ENCODE measurements around the gene GGCX. TPM values are rescaled to one million over a fixed set of nuclear protein-coding genes. Genes with fewer than 3 reads are reported as not detected.

Gene GGCX
- total RNA-seq, 2 experiments from 2014 or later: 22.9 to 27.6 TPM

DNA sequence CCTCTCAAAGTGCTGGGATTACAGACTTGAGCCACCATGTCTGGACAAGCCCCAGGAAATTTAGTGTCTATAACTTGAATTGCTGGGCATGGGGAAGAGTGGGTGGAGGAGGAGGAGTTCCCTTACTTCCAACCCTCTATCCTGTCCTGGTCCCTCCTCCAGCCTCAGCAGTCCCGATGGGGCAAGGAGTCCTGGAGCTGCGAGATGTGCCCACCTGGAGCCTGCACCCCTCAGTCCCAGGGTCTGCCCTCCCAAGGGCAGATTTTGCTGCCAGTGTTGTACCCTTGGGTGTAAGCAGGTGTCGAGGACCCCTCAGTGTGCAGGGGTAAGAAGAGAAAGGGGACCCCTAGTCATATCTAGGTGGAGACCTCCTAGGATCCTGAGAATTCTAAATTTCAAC, 18.9 kb upstream of the GGCX start:
- no peaks in the 10 kb centered on the region for H3K27me3 Mint-ChIP-seq
- H3K9me3 ChIP-seq (ENCODE audit: control insufficient read depth in 1 of 2, insufficient read depth in 1 of 2, low read length in 2 of 2): no peaks in the 10 kb centered on the region
- no peaks in the 10 kb centered on the region for H3K27me3 ChIP-seq (ENCODE audit: control insufficient read depth in 1 of 2, insufficient read depth in 2 of 2, low read length in 2 of 2)
- TF ChIP-seq, protein P1, sequence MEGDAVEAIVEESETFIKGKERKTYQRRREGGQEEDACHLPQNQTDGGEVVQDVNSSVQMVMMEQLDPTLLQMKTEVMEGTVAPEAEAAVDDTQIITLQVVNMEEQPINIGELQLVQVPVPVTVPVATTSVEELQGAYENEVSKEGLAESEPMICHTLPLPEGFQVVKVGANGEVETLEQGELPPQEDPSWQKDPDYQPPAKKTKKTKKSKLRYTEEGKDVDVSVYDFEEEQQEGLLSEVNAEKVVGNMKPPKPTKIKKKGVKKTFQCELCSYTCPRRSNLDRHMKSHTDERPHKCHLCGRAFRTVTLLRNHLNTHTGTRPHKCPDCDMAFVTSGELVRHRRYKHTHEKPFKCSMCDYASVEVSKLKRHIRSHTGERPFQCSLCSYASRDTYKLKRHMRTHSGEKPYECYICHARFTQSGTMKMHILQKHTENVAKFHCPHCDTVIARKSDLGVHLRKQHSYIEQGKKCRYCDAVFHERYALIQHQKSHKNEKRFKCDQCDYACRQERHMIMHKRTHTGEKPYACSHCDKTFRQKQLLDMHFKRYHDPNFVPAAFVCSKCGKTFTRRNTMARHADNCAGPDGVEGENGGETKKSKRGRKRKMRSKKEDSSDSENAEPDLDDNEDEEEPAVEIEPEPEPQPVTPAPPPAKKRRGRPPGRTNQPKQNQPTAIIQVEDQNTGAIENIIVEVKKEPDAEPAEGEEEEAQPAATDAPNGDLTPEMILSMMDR (IDR thresholded peaks at IDR 0.05): no peak
- H3K9me3 Mint-ChIP-seq: no peaks in the 10 kb centered on the region
- peak overlapping the region; percentile 93 for H3K4me3 Mint-ChIP-seq
- peaks cover 61% of the 10 kb centered on the region for H3K4me1 ChIP-seq (ENCODE audit: insufficient read depth, low read length)
- peaks cover 62% of the 10 kb centered on the region for H3K4me1 Mint-ChIP-seq (ENCODE audit: low read depth)
- peak overlapping the region in 1 of 2 donors; percentile 3 for H3K27ac ChIP-seq (ENCODE audit: low read depth in 1 of 2, low read length in 2 of 2)
- H3K4me3 ChIP-seq (ENCODE audit: low read length): no peak overlapping the region
- POLR2A ChIA-PET: interaction anchor here (1.0 to 4.5 kb wide), 4 partner anchors 15 to 35 kb away, joined by 5 to 19 read pairs (median 7); partner anchors contain the start of genes GGCX, RNF181 and USP39
- CTCF ChIA-PET: no interaction called here
- no peak for DNase-seq
- H3K36me3 ChIP-seq (ENCODE audit: insufficient read depth, low read length): peaks cover 31% of the 10 kb centered on the region
- peak overlapping the region; percentile 67 for H3K27ac Mint-ChIP-seq
- intact Hi-C loops (cut with DNase I, micrococcal nuclease): no loop called here
- ATAC-seq (ENCODE audit: poor library complexity): no peak
- H3K36me3 Mint-ChIP-seq (ENCODE audit: low read depth): peaks cover 54% of the 10 kb centered on the region

DNA sequence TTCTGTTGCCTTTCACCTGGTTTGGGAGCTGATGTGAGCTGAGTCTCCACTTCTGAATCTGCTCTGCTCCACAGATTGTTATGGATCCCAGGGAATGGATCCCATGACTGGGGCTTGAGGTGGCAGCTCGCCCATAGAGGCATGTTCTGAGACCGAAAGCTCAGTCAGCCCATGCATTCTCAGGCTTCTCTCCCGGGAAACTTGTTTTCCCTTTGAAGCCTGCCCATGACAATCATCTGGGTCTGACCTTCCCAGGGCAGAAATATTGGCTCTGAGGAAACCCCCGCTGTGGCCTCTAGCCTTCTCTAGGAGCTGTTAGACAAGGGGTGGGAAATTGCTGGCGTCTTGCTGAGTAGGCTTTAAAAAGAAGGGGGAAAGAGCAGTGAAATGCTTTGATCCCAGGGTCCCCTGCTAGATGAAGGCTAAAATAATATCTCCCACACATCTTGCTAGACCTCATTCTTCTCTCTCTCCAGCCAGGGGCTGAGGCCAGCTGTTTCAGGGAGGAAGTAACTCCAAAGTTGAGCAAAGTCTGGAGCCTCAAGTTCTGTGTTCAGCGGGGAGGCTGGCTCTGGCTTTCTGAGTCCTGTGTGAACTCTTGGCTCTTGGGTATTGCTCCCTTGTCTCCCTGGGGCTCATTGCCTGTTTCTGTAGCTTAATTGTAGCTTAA, 18.1 kb upstream of the GGCX start:
- TF ChIP-seq, protein P1 (IDR thresholded peaks at IDR 0.05): no peak
- H3K27me3 ChIP-seq (ENCODE audit: control insufficient read depth in 1 of 2, insufficient read depth in 2 of 2, low read length in 2 of 2): no peaks in the 10 kb centered on the region
- H3K36me3 ChIP-seq (ENCODE audit: insufficient read depth, low read length): peaks cover 31% of the 10 kb centered on the region
- no peak for DNase-seq
- CTCF ChIA-PET: no interaction called here
- Mint-ChIP-seq H3K4me3 (peak overlapping the region; percentile 93), H3K4me1 (ENCODE audit: low read depth) (peaks cover 55% of the 10 kb centered on the region), H3K9me3 (no peaks in the 10 kb centered on the region), H3K27me3 (no peaks in the 10 kb centered on the region), H3K27ac (peak overlapping the region; percentile 94), H3K36me3 (ENCODE audit: low read depth) (peaks cover 54% of the 10 kb centered on the region)
- H3K9me3 ChIP-seq (ENCODE audit: control insufficient read depth in 1 of 2, insufficient read depth in 1 of 2, low read length in 2 of 2): no peaks in the 10 kb centered on the region
- peak overlapping the region; percentile 84 for H3K4me3 ChIP-seq (ENCODE audit: low read length)
- peaks cover 53% of the 10 kb centered on the region for H3K4me1 ChIP-seq (ENCODE audit: insufficient read depth, low read length)
- intact Hi-C loops (cut with DNase I, micrococcal nuclease): no loop called here
- POLR2A ChIA-PET: interaction anchor here (0.6 to 4.5 kb wide), 6 partner anchors 10 to 978 kb away, joined by 3 to 19 read pairs (median 4); partner anchors contain the start of genes GGCX, MAT2A, RNF181 and USP39
- no peak for ATAC-seq (ENCODE audit: poor library complexity)
- H3K27ac ChIP-seq (ENCODE audit: low read depth in 1 of 2, low read length in 2 of 2): peak overlapping the region in 1 of 2 donors; percentile 20

DNA sequence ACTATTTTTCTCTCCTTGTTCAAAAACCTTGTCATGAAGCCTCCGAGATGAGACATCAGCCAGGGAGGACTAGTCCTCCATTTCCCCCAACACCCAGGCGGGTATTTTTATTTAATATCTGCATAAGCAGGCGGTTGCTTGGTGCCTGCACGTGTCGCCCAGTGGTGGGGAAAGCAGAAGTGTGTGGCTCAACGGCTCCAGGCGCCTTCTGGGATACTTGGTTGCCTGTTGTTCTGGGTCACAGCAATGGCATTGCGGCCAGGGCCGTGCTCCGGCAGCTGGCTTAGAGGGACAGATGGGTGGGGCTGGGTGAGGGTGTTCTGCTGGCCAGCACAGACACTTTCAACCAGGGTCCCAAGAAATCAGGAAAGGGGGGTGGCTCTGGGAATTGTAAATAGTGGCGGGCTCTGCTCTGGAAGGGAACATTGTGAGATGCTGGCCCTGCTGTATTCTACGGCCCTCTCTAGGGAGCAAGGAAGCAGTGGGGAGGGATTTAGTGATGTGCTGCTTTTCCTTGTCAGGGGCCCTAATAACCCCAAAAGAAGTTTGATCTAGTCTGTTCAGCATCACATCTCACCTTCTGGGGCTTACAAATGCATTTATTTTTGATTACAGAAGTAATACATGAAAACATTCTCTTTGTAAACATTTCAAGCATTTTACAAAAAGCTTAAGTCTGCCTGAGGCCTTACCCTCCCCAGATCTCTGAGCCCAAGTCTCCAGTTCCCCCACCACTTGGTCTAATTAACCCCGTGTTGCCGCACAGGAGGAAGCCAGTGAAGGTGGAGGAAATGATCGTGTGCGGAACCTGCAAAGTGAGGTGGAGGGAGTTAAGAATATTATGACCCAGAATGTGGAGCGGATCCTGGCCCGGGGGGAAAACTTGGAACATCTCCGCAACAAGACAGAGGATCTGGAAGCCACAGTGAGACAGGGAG, 17.2 kb upstream of the GGCX start:
- intact Hi-C loops (cut with DNase I, micrococcal nuclease): no loop called here
- peak in 3 of 14 experiments; percentile 28 to 60 (median 60) for DNase-seq
- peak overlapping the region; percentile 94 for H3K27ac Mint-ChIP-seq
- peak overlapping the region; percentile 84 for H3K4me3 ChIP-seq (ENCODE audit: low read length)
- peak overlapping the region; percentile 93 for H3K4me3 Mint-ChIP-seq
- H3K9me3 Mint-ChIP-seq: no peaks in the 10 kb centered on the region
- no peaks in the 10 kb centered on the region for H3K27me3 Mint-ChIP-seq
- no peaks in the 10 kb centered on the region for H3K27me3 ChIP-seq (ENCODE audit: control insufficient read depth in 1 of 2, insufficient read depth in 2 of 2, low read length in 2 of 2)
- POLR2A ChIA-PET: interaction anchor here (0.9 to 4.5 kb wide), 10 partner anchors 9 to 251 kb away, joined by 3 to 19 read pairs (median 8); partner anchors contain the start of genes GGCX, MAT2A, RNF181 and TGOLN2
- CTCF ChIA-PET: interaction anchor here (1.4 kb wide), 1 partner anchor 26 kb away, joined by 3 read pairs; no protein-coding TSS in a partner anchor
- H3K36me3 Mint-ChIP-seq (ENCODE audit: low read depth): peaks cover 49% of the 10 kb centered on the region
- no peaks in the 10 kb centered on the region for H3K9me3 ChIP-seq (ENCODE audit: control insufficient read depth in 1 of 2, insufficient read depth in 1 of 2, low read length in 2 of 2)
- peak; percentile 35 for ATAC-seq (ENCODE audit: poor library complexity)
- H3K4me1 Mint-ChIP-seq (ENCODE audit: low read depth): peaks cover 50% of the 10 kb centered on the region
- peaks cover 31% of the 10 kb centered on the region for H3K36me3 ChIP-seq (ENCODE audit: insufficient read depth, low read length)
- H3K4me1 ChIP-seq (ENCODE audit: insufficient read depth, low read length): peaks cover 47% of the 10 kb centered on the region
- peak overlapping the region; percentile 47 to 63 for H3K27ac ChIP-seq (ENCODE audit: low read depth in 1 of 2, low read length in 2 of 2)
- TF ChIP-seq, protein P1 (IDR thresholded peaks at IDR 0.05): no peak

Measured in CD4-positive, alpha-beta T cell (primary cell).